ENCODE results near the gene FAM83C.

GRCh38 chr20:35333606-35334005, 41.4 kb upstream of the FAM83C start:
- TF ChIP-seq CTCF (IDR thresholded peaks at IDR 0.05) (no peak), POLR2A (IDR thresholded peaks at IDR 0.05) (no peak), EP300 (IDR thresholded peaks at IDR 0.05) (no peak), POLR2AphosphoS5 (IDR thresholded peaks at IDR 0.05) (no peak)
